Left colon (tissue), 2 donors: ENCODE data around the gene OXNAD1. TPM values are rescaled to one million over a fixed set of nuclear protein-coding genes. Genes with fewer than 3 reads are reported as not detected.
A peak's percentile ranks its signal among the peaks of the same experiment; 100 is the strongest.

Experiments
- ATAC-seq: fragments of 200-7000 bp; cut with Tn5 transposase; one replicate; pipeline ENCODE4 v1.9.1; 2020; ENCODE audit warnings: mild to moderate bottlenecking, moderate library complexity
- DNase-seq, 2 donors: peaks; one replicate each; pipeline ENCODE4 v3.0.0-alpha.2; 2020
- intact Hi-C, 2 donors: fragments of 100-400 bp; cut with DNase I in 1 of 2; cut with micrococcal nuclease in 1 of 2; formaldehyde crosslinking; loops; one replicate each; pipeline versions ENCODE4 v1.11.2 to v1.14.0; 2022; cut with DNase I, micrococcal nuclease
- total RNA-seq, 2 donors: library from RNA; stranded (reverse); fragmentation: NEBNext Ultra II Directional; extraction: Animal tissue kit (Norgen Biotek cat#: 25700); gene quantifications; one replicate each; pipeline ENCODE4 v1.2.1, GENCODE V29; 2021
- donor health status: DM: no; HTN: no; CAD: no.
- donor health status: DM: yes; HTN: yes; CAD: no.

The OXNAD1 gene
- total RNA-seq, 2 donors from 2014 or later: 29.1 to 31.7 TPM

DNA sequence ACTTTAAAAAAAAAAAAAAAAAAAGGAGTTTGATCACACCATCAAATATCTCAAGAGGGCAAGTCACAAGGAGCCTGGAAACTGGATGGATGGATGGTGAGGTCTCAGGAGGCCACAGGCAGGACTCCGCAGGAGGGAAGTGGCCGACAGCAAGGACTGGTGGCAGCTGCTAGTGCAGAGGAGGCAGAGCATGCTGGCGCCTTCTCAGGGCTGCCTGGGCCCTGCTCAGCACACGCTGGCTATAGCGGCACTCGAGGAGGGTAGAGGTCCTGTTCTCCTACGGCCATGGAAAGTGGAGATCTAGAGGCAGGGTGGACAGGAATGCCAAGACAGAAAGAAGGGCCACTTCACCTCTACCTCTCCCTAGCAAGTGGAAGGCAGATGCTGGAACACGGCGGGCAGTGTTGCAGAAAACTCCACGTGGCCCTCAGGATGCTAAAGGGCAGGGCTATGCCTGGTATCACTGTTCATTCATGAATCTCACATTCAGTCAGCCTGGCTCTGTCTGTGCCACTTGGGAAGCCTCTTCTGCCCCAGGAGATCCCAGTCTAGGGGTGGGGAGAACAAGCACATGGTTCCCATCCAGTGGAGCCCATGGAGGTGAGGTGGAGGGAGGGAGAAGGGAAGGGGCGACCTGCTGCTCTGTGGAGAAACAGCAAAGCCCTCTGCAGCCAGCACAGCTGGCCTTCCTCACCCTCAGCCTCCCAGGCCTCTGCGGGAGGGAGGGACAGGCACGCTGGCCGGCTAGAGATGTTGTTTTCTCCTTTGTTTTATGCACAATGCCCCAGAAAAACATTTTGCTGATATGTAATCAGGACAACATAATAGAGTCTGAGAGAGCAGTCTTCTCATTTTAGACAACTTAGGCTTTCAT, 71.0 kb downstream of the OXNAD1 start:
- intact Hi-C loops: no loop called here
- DNase-seq: no peak
- ATAC-seq: no peak

DNA sequence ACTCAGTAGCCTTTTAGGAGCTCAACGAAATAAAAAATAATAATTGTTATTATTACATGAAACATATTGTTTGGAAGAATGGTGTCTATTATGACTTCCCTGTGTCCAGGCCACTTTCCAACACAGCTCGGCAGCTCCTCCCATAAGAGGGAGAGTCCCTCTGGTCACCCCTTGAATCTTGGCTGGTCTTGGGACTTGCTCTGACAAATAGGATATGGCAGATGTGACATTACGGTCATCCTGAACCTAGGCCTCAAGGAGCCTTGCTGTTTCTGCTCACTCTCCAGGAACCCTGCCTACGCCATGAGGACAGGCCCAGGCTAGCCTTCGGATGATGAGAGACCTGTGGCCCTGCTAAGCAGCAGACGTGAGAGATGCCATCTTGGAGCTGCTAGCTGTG, 71.8 kb downstream of the OXNAD1 start:
- ATAC-seq (no peak), DNase-seq (no peak)
- intact Hi-C loops: no loop called here

DNA sequence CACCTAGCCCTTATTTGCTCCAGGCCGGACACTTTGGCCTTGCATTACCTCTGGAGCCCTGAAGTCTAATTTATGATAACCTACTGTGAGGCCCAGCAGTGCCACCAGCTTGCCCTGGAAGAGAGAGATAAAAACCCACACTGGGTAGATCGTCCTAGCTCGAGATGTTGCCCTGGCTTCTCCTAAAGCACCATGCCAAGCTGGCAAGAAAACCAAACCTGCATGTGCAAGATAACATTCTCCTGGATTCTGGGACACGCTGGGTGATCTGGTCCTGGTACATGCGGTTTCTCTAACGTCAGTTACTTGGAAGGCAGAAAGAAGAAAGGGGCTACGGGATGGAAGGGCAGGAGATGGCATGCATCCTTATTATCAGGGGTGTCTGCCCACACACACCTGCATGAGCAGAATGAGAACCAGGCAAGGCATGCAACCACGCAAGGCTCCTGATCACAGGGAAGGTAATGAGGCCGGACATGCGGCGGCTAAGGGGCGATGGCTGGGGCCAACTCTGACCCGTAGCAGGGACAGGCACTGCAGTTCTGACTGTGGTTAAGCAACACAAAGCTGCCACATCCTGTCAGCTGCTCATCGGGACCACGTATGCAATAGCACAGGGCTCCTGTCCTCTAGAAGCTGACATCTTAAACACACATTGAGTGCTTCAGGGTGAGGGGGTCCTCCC, 73.0 kb downstream of the OXNAD1 start:
- DNase-seq (peak in 1 of 2 donors; percentile 34), ATAC-seq (peak; percentile 47)
- intact Hi-C loops: no loop called here

DNA sequence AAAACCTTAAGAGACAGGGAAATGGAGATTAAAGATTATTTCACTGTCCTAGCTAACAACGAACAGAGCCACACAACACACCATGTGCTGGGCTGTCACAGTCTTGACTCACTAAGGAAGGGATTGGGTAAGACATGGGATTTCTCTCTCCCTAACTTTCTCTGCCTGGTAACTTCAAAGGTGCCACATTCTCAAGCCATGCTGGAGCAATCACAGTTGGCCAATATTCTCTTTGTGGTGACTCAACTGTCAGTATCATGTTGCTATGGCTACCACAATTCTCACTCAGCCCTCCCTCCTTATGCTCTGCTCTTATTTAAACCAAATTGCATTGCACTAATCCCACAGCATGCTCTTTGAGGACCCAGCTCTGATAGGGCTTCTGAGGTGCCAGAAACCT, 74.0 kb downstream of the OXNAD1 start:
- ATAC-seq (peak; percentile 16), DNase-seq (no peak)
- intact Hi-C loops: no loop called here

DNA sequence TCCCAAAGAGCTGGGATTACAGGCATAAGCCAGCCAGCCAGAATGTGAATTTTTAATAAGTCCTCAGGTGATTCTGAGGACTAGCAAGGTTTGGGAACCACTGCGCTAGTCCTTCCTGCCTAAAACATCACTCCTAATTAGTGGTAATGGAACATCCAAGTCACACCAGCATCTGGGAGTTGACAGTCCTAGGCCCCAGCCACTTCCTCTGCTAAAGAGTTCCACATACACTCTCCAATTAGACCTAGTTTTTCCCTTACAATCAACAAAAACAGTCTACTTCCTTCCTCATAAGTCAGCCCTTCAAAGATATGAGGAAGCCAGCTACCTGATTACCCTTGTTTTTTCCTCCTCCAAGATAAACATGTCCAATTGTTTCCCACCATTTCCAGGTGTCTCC, 78.1 kb downstream of the OXNAD1 start:
- DNase-seq (no peak), ATAC-seq (no peak)
- intact Hi-C loops: no loop called here

GRCh38 chr3:16346413-16347081, 81.5 kb downstream of the OXNAD1 start:
- intact Hi-C loops: no loop called here

DNA sequence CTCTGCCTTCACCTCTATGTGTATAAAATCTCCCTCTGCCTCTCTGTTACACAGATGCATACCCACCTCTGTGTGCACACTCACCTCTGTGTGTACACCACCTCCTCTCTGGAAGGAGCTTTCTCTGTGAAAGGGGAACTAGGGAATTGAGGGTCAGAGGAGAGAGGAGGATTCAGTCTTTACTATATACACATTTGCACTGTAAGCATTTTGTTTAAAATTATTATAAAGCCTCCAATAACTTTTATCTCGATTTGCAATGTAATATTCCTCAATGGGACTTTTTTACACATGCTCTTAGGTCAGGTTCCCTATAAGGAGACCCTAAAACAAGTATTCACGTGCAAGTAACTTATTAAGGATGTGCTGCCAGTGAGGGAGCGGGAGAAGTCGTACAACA, 82.5 kb downstream of the OXNAD1 start:
- DNase-seq (no peak), ATAC-seq (no peak)
- intact Hi-C loops: no loop called here

More at GRCh38 chr3:16346413-16347081, 81.5 kb downstream of the OXNAD1 start:
- no peak for ATAC-seq
- DNase-seq: no peak

DNA sequence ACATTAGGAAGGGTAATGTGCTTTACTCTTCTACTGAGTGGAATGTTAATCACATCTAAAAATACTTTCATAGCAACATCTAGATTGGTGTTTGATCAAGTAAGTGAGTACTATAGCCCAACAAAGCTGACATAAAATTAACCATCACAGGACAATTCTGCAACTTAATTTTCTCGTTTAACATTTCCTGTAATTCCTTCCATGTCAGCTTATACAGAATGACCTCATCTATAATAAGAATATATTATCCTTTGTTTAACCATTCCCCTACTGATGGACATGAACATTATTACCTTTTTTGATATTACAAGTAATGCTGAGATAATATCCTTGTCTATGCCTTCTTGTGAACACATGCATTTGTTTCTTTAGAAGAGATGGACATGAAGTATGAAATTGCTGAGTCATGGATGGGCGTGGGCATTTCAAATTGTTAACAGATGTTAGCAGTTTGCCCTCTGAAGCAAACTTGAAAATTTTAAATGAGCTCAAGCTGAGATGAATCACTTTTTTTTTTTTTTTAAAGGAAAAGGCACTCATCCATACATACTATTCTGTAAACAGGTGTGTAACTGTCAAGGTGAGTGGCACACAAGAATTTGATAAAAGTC, 85.1 kb downstream of the OXNAD1 start:
- ATAC-seq (peak; percentile 27), DNase-seq (no peak)
- intact Hi-C loops: no loop called here

DNA sequence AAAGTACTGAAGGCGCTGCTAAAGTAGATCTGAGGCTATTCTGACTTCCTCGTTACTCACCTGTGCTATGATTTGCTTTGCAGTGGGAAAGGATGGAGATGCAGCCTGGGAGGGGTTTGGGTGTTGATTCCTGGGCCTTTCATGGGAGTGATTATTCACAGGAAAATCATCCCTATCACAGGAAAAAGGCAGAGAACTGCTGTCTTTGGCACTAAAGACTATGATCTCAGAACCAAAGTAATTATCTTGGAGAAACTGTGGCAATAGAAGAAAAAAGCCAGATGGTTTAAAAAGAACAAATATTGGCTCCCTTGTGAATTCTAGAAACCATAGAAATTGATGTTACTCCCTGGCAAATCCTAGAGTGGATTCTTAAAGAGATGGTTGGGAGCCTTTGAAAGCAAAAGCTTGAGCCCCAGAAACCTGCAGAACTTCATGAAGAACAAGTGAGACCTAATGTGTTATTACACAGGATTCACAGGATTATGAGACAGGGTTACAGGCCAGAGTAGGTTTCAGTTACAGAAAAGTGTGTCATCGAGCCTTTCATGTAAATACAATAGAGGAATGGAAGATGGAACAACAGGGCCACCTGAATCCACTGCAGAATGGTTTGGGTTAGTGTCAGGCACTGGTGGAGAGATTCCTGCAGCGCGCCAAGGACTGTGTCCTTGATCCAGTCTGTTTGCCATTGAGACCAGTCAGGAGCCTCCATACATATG, 85.7 kb downstream of the OXNAD1 start:
- intact Hi-C loops: no loop called here
- ATAC-seq (no peak), DNase-seq (no peak)

GRCh38 chr3:16352428-16352827, 87.4 kb downstream of the OXNAD1 start:
- no peak for ATAC-seq
- intact Hi-C loops: no loop called here
- no peak for DNase-seq

DNA sequence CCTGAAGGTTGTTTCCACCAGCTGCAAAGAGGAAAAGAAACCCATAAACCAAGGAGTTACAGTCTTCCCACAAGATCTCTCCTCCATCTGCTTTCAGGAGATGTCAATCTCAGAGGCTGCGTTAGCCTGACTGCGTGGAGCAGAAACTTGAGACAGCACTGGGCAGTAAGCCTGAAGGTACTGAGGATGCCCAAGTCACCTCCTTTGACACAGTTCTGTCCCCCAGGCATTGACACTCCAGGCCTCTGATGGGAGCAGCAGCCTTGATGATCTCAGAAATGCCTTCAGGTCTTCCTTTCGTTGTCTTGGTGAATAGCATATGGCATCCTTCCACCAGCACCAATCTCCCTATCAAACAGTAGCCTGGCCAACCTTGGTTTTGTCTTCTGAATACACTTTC, 89.3 kb downstream of the OXNAD1 start:
- intact Hi-C loops: no loop called here
- no peak for ATAC-seq

More for the DNA sequence above, 89.3 kb downstream of the OXNAD1 start:
- DNase-seq: no peak

Other genes starting within 250 kb of the OXNAD1 start
- gene GALNT15, start 90.5 kb upstream of the OXNAD1 start, total RNA-seq: 10 to 100 TPM; 11.1 to 15.4 TPM
- 10 to 100 TPM; 19.6 to 22.7 TPM for gene DPH3, start 269 bp upstream of the OXNAD1 start, total RNA-seq
- gene RFTN1, start 248.5 kb downstream of the OXNAD1 start, total RNA-seq: 1 to 10 TPM; 5.3 to 10.0 TPM